Superior temporal gyrus (tissue), 1 donor: ENCODE measurements around the gene PLEKHD1.
"Not testable (repeated sequence)": the region's sequence is repeated elsewhere in the genome, so short reads cannot be mapped to it uniquely, and the experiment has no call there.

ENCODE experiments used
- DNase-seq: peaks from one replicate; pipeline ENCODE4 v3.0.0-alpha.2; 2016; ENCODE audit errors: extremely low spot score

Gene PLEKHD1

DNA sequence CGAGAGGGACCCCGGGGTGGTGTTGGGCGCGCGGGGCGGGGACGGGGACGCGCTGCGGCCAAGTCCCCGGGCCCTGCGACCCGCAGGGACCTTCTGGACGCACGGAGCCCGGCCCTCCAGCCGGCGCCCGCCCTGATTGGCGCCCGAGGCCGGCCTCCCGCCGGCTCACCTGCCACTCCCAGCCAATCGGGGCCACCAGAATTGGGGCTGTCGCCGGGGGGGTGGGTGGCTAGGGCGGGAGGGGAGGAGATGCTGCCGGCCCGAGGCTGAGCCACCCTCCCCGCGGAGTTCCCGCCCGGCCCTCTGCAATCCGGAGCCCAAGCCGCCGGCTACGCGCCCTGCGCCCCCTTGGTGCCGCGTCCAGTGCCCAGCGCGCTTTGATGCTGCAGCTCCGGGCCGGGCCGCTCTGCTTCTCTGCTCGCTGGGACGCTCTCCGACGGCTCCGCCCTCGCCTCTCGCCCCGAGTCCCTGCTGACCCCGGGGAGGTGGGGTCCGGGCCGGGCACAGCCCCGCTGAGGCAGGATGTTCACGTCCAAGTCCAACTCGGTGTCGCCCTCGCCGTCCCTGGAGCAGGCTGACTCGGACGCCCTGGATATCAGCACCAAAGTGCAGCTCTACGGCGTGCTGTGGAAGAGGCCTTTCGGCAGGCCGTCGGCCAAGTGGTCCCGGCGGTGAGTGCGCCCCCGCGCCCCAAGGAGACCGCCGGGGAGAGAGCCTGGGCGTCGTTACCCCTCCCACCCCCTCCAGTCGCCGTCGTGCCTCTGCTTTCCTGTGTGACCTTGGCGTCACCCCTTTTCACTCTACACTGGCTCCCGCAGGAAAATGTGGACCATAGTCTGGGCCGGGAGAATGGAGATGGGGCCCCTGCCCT, at the start of gene PLEKHD1:
PLEKHD1 (plus strand) TSS at position 285 of the 871 bp plus-strand sequence; CDS start at position 523, 238 bp downstream.
- no peak for DNase-seq

DNA sequence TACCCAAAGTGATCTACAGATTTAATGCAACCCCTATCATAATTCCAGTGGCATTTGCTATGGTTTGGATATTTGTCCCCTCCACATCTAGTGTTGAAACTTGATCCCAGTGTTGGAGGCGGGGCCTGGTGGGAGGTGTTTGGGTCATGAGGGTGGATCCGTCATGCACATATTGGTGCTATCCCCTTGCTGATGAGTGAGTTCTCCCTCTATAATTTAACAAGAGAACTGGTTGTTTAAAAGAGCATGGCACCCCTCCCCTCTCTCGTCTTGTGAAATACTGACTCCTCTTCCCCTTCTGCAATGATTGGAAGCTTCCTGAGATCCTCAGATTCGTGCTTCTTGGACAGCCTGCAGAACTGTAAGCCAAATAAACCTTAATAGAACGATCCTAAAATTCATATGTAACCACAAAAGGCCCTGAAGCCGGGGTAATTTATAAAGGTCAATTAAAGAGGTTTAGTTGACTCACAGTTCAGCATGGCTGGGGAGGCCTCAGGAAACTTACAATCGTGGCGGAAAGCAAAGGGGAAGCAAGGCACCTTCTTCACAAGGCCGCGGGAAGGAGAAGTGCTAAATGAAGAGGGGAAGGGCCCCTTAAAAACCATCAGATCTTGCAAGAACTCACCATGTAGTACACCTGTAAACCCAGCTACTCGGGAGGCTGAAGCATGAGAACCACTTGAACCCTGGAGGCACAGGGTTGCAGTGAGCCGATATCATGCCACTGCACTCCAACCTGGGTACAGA, 44.8 kb upstream of the PLEKHD1 start:
- DNase-seq, result no peak

DNA sequence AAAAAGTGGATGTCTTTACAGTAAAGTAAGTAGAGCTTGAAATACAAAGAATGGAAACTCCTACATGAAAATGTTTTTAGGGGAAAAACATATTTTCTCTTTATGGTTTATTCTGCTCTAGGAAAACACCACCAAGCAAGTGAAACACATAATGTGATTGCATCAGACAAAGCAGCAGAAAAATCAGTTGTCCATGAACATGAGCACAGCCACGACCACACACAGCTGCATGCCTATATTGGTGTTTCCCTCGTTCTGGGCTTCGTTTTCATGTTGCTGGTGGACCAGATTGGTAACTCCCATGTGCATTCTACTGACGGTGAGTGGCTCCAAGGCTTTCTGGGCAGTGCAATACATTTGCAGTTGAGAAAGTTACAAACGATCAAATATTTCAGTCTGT, 42.6 kb upstream of the PLEKHD1 start:
- DNase-seq, result no peak

DNA sequence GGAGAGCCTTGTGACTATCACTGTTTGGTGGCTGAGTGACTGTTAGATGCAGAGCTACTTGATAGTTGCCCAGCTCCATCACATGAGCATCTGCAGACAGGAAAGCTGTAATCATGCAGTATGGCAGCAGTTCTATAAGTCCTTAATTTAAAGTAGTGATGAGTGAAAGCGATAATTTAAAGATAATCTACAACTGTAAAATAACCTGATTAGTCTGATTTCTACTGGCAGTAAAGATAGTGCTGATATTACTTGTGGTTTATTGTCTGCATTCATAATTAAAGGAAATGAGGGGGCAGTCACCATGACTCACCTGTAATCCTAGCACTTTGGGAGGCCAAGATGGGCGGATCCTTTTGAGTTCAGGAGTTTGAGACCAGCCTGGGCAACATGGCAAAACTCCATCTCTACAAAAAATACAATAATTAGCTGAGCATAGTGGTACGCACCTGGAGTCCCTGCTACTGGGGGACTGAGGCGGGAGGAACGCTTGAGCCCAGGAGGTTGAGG, 41.2 kb upstream of the PLEKHD1 start:
- DNase-seq, result no peak

DNA sequence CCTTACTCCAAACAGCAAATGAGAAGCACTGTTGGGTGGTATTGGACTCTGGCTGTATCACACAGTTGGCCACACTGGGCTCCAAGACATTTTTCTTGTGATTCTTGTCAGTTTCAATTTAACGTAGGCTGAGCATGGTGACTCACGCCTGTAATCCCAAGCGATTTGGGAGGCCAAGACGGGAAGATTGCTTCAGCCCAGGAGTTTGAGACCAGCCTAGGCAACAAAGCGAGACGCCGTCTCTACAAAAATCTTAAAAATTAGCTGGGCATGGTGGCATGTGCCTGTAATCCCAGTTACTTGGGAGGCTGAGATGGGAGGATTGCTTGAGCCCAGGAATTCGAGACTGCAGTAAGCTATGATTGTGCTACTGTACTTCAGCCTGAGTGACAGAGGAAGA, 35.3 kb upstream of the PLEKHD1 start:
- no peak for DNase-seq

DNA sequence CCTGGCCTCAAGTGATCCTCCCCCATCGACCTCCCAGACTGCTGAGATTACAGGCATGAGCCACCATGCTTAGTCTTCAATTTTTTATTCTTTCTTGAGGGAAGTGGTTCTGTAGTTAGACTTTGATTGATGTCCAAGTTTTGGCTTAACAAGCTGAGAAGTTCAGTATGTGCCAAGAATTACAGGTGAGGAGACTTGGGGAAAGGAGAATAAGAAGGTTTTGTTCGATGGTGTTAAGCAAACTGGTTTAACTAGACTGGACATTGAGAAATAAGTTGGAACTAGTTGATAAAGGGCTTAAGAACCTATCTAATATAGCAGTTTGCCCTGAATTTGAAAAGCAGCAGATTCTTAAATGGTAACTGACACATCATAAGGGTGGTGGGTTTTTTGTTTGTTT, 32.6 kb upstream of the PLEKHD1 start:
- DNase-seq, result no peak

DNA sequence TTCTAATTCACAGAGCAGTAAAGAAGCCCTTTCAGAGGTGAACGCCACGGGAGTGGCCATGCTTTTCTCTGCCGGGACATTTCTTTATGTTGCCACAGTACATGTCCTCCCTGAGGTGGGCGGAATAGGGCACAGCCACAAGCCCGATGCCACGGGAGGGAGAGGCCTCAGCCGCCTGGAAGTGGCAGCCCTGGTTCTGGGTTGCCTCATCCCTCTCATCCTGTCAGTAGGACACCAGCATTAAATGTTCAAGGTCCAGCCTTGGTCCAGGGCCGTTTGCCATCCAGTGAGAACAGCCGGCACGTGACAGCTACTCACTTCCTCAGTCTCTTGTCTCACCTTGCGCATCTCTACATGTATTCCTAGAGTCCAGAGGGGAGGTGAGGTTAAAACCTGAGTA, 26.2 kb upstream of the PLEKHD1 start:
- no peak for DNase-seq

DNA sequence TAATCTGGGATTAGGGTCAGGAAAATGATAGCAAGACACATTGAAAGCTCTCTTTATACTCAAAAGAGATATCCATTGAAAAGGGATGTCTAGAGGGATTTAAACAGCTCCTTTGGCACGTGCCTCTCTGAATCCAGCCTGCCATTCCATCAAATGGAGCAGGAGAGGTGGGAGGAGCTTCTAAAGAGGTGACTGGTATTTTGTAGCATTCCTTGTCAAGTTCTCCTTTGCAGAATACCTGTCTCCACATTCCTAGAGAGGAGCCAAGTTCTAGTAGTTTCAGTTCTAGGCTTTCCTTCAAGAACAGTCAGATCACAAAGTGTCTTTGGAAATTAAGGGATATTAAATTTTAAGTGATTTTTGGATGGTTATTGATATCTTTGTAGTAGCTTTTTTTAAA, 25.4 kb upstream of the PLEKHD1 start:
- no peak for DNase-seq

DNA sequence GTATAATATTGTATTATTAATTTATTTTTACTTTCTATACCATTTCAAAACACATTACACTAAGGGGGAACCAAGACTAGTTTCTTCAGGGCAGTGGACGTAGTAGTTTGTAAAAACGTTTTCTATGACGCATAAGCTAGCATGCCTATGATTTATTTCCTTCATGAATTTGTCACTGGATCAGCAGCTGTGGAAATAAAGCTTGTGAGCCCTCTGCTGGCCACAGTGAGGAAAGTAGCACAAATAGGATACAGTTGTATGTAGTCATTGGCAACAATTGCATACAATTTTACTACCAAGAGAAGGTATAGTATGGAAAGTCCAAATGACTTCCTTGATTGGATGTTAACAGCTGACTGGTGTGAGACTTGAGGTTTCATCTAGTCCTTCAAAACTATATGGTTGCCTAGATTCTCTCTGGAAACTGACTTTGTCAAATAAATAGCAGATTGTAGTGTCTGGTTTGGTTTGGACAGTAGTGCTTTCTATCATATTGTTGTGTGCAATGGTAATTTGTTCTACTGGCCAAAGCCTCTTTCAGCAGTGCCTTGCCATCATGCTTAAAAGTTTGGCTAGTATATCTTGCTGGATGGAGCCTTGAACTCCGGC, 24.3 kb upstream of the PLEKHD1 start:
- DNase-seq, result peak; percentile 86

DNA sequence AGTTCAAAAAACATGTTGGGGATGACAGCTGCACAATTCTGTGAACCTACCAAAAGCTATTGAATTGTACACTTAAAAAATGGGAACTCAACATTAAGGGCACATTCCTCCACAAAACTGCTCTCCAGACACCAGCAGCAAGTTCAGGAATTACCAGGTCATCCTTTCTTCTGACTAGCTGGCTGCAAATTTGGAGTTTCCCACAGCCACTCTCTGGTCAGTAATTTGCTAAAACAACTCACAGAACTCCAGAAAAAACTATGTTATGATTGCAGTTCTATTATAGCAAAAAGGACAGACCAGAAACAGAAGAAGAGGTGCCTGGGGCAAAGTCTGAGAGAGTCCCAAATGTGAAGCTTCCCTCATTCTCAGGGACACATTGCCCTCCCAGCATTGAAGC, 20.1 kb upstream of the PLEKHD1 start:
- DNase-seq, result no peak

DNA sequence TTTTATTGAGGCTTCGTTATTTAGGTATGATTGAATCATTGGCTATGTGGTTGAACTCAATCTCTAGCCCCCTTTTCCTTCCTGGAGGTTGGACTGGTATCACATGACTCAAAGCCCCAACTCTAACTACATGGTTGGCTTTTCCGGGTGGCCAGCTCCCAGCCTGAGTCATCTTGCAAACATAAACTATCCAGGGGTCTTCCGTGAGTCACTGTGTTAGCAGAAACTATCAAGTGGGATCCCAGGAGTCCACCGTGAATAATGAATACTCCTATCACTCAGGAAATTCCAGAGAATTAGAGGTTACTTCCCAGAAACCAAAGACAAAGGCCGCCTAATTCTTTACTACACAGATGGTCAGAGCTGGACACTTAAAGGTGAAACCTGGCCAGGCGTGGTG, 19.7 kb upstream of the PLEKHD1 start:
- DNase-seq, result no peak

DNA sequence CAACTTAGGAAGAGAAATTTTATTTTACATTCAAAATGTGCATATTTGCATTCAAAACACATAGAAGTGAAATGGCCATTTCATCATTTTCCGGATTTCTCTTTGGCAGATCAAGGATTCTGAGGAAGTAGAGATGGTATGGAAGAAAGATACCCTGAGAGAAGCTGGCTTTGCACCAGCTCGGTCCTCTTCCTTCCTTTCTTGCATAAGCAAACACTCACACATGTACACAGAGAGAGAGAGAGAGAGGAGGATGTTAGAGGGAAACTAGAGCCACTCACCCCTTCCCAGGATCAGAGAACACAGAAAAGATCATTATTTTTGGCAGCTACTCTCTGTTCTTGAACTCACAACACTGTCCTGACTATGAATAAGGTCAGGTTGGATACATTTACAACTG, 15.6 kb upstream of the PLEKHD1 start:
- DNase-seq, result no peak

DNA sequence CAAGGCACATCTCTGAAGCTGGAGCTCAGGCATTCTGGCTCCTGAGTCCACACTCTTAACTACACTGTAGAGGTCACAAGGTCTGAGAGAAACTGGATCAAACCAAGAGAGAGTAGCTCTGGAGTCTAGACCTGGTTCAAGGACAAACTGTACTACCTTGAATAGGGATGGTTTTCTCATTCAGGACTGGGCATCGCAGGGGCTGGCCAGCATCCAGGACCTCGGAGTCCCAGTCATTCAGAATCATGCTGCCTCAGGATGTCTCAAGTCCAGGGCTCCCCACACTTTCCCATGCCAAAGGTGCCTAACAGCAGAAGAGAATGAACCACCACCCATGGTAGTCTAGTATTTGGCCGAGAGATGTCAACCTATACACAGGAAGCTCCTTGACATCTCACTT, 13.1 kb upstream of the PLEKHD1 start:
- DNase-seq, result no peak

DNA sequence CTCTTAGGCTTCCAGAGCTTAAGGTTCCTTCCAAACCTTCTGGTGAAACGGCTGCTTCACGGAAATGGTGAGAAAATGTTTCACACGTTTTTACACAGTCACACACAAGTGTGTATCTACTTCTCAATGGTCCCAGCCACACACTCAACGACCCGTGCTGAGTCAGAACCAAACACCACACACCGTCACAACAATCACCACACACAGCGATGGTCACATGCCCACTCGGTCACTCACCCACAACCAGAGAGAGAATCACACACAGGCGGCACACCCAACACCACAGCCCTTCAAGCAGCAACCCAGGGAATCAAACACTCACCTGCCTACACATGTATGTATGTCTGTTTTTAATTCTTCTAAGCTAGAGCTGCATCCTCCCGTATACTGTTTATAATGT, 12.6 kb upstream of the PLEKHD1 start:
- DNase-seq, result no peak

DNA sequence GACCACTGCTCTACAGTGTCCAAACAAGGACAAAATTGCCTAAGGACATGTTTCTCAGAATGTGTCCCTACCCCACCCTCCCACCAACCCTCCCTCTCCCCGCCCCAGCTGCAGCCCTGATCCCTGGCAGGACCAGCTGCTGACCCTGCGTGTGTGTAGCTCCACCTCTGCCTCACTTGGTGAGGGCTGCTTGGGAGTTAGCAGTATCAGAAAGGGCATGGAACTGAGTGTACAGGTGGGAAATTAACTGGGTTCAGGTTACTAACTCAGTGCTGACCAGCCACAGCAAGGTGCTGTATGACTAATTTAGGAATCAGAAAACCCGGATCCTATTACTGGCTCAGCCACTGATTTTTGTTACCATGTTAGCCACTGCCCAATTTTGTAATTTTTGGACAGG, 11.3 kb upstream of the PLEKHD1 start:
- no peak for DNase-seq

DNA sequence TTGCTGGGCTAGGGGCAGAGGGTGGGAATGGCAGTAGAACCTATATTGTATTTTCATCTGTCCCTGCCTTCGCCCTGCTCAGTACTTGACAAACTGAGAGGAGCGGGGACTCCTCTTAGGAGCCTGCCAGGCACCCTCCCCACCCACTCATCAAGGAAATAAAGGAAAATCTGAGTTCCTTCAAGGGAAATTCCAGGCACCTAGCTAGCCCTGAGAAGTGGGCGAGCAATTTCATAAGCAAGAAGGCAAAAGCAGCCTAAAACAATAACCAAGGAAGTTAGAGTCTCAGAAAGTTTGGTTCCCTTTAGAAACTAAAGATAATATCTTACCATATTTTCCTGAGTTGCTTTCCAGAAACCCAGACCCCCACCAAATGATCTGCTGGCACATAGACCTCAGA, 10.6 kb upstream of the PLEKHD1 start:
- no peak for DNase-seq

DNA sequence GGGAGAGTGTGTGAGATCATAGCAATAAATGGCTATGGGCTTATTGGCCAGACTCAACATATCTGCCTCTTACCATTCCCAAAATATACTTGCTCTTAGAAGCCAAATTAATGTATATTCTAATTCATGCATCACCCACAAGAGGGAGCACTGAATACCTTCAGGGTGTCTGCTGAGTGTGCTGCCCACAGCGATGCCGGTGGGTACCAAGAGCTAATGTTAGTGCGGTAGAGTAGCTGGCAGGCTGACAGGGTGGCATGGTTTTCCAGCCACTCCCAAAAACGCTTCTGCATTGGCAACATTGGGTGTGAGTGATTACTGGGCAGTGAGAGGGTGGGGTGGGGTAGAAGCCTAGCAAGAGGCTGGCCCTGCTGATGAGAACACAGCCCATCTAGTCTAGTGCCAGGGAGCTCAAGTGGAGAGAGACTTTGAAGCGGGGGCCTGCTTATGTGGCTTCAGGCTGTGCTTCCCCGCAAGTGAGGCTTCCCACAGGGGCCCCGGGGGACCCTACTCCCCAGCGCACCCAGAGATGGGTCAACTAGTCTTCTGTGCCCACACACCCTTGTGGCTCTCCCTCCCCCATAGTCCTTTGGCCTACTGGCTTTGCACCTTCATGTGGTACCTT, 9.2 kb upstream of the PLEKHD1 start:
- DNase-seq, result no peak

DNA sequence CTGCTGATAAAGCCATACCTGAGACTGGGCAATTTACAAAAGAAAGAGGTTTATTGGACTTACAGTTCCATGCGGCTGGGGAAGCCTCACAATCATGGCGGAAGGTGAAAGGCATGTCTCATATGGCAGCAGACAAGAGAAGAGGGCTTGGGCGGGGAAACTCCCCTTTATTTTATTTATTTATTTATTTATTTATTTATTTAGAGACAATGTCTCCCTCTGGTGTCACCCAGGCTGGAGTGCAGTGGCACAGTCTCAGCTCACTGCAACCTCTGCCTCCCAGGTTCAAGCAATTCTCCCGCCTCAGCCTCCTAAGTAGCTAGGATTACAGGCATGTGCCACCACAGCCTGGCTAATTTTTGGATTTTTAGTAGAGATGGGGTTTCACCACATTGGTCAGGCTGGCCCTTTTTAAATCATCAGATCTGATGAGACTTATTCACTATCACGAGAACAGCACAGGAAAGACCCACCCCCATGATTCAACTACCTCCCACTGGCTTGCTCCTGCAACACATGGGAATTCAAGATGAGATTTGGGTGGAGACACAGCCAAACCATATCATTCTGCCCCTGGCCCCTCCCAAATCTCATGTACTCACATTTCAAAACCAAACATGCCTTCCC, 7.6 kb upstream of the PLEKHD1 start:
- not testable (repeated sequence) for DNase-seq

DNA sequence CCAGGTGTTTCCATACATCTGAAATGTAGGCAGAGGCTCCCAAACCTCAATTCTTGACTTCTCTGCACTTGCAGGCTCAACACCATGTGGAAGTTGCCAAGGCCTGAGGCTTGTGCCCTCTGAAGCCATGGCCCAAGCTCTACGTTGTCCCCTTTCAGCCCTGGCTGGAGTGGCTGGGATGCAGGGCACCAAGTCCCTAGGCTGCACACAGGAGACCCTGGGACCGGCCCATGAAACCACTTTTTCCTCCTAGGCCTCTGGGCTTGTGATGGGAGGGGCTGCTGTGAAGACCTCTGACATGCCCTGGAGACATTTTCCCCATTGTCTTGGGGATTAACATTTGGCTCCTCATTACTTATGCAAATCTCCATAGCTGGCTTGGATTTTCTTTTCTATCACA, 6.5 kb upstream of the PLEKHD1 start:
- not testable (repeated sequence) for DNase-seq

DNA sequence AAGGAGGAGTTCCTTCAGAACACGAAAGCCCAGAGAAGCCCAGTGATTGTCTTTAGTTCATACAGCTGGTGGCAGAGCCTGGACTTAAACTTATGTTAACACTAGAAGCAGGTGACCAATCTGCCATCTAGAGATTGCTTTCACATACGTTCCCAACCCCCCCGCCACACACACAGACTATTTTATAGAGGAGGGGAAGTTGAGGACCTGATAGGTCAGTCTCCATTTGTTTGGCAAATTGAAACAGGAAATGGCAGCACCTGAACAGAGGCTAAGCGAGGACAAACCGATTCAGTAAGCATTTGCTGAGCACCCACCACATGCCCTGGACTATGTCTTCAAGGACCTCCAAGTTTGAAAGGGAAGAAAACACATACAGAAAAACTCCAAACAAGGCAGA, 4.8 kb upstream of the PLEKHD1 start:
- no peak for DNase-seq

DNA sequence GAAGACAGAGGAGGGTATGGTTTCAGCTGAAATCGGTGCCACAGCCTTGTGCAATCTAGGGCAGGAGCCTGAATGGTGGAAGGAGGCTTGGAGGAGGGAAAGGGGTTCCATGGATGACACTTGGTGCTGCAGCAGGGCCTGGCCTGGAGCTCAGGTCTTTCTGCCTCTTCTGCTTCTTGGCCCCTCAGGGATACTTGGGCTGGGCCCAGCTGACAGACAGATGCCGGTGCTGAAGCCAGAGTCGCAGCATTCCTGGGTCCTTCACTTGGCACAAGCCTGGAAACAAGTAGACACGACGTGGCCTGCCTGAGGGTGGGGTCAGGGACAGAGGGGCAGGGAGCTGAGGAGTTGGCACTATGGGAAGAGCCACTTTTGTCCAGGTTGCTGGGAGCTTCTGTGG, 4.4 kb upstream of the PLEKHD1 start:
- no peak for DNase-seq
